Measurements from ENCODE around the gene RPS18.

Gene RPS18

GRCh38 chr6:33315793-33316602 lies 44.1 kb downstream of the RPS18 start:
- no peak for FAIRE-seq

- no peak for FAIRE-seq
These were observed 44.9 kb downstream of the RPS18 start for GRCh38 chr6:33316603-33317418.

- FAIRE-seq = no peak
These were observed 45.5 kb downstream of the RPS18 start for GRCh38 chr6:33317419-33317668.

GRCh38 chr6:33317669-33318425 lies 46.0 kb downstream of the RPS18 start, which contains the start of gene ZBTB22:
Gene ZBTB22, minus strand, starts transcription at chr6:33317744. Its CDS starts 828 bp downstream, at chr6:33316916.
- FAIRE-seq = peak; percentile 96

- FAIRE-seq = no peak
These were observed 46.7 kb downstream of the RPS18 start for GRCh38 chr6:33318426-33319073.

- no peak for FAIRE-seq
These were observed 48.1 kb downstream of the RPS18 start for GRCh38 chr6:33319939-33320314.

GRCh38 chr6:33320315-33321181 lies 48.7 kb downstream of the RPS18 start:
- no peak for FAIRE-seq

GRCh38 chr6:33321227-33321626 lies 49.4 kb downstream of the RPS18 start:
- FAIRE-seq = no peak

GRCh38 chr6:33323623-33323948 lies 51.7 kb downstream of the RPS18 start:
- no peak for FAIRE-seq

- FAIRE-seq = no peak
These were observed 52.2 kb downstream of the RPS18 start for GRCh38 chr6:33324125-33324524.

Measured in TTC549 (cell line).